ENCODE measurements around the gene ABCB11. TPM values are rescaled to one million over a fixed set of nuclear protein-coding genes. Genes with fewer than 3 reads are reported as not detected.

Gene ABCB11
- total and polyA plus RNA-seq, 4 experiments from 2014 or later, result not detected

- no peak for DNase-seq
- no peaks in the 10 kb centered on the region for H3K9me3 ChIP-seq (ENCODE audit: control insufficient read depth in 1 of 2, low read length in 2 of 2)
- no peak overlapping the region for H3K27ac Mint-ChIP-seq
- no peak overlapping the region for H3K4me3 Mint-ChIP-seq
- no peaks in the 10 kb centered on the region for H3K4me1 ChIP-seq (ENCODE audit: insufficient read depth, low read length)
- H3K27ac ChIP-seq (ENCODE audit: low read depth, low read length), result no peak overlapping the region
- no peaks in the 10 kb centered on the region for H3K36me3 Mint-ChIP-seq
- H3K27me3 ChIP-seq (ENCODE audit: insufficient read depth, low read length), result no peaks in the 10 kb centered on the region
- ChIA-PET CTCF (ENCODE audit: partially characterized antibody) (interaction anchor here (1.7 to 2.5 kb wide), 2 partner anchors 8 to 12 kb away, joined by 6 to 7 read pairs; no protein-coding TSS in a partner anchor), POLR2A (ENCODE audit: partially characterized antibody) (no interaction called here)
- no peaks in the 10 kb centered on the region for H3K36me3 ChIP-seq (ENCODE audit: insufficient read depth, low read length)
- H3K27me3 Mint-ChIP-seq, result peaks cover 0 to 2% of the 10 kb centered on the region in 2 donors
- no peak overlapping the region for H3K4me3 ChIP-seq (ENCODE audit: low read length in 2 of 2)
- intact Hi-C loops (cut with micrococcal nuclease), result loop anchor here (5.0 kb wide), 1 partner anchor 277 kb away; no protein-coding TSS in a partner anchor
- no peaks in the 10 kb centered on the region for H3K4me1 Mint-ChIP-seq
- peaks cover 0 to 1% (median 0%) of the 10 kb centered on the region in 8 donors for H3K9me3 Mint-ChIP-seq
Measured at GRCh38 chr2:168945508-168945907, 85.6 kb downstream of the ABCB11 start.

- intact Hi-C loops (cut with micrococcal nuclease), result no loop called here
- CTCF ChIA-PET (ENCODE audit: partially characterized antibody), result interaction anchor here (0.9 kb wide), 1 partner anchor 198 kb away, joined by 3 read pairs; no protein-coding TSS in a partner anchor
Measured at GRCh38 chr2:168944065-168944464, 87.1 kb downstream of the ABCB11 start.

GRCh38 chr2:168941297-168941696, 89.8 kb downstream of the ABCB11 start:
- Mint-ChIP-seq H3K27me3 (peaks cover 0 to 2% of the 10 kb centered on the region in 2 donors), H3K36me3 (no peaks in the 10 kb centered on the region), H3K4me1 (no peaks in the 10 kb centered on the region), H3K27ac (no peak overlapping the region), H3K9me3 (peaks cover 0 to 1% (median 0%) of the 10 kb centered on the region in 8 donors), H3K4me3 (no peak overlapping the region)
- Histone ChIP-seq H3K9me3 (ENCODE audit: control insufficient read depth in 1 of 2, low read length in 2 of 2) (no peaks in the 10 kb centered on the region), H3K36me3 (ENCODE audit: insufficient read depth, low read length) (no peaks in the 10 kb centered on the region), H3K4me3 (ENCODE audit: low read length in 2 of 2) (no peak overlapping the region), H3K27me3 (ENCODE audit: insufficient read depth, low read length) (no peaks in the 10 kb centered on the region), H3K4me1 (ENCODE audit: insufficient read depth, low read length) (no peaks in the 10 kb centered on the region), H3K27ac (ENCODE audit: low read depth, low read length) (no peak overlapping the region)
- no peak for DNase-seq
- intact Hi-C loops (cut with micrococcal nuclease), result no loop called here
- POLR2A ChIA-PET (ENCODE audit: partially characterized antibody), result no interaction called here
- CTCF ChIA-PET (ENCODE audit: partially characterized antibody), result interaction anchor here (1.4 kb wide), 1 partner anchor 605 kb away, joined by 3 read pairs; no protein-coding TSS in a partner anchor

More at GRCh38 chr2:168944065-168944464, 87.1 kb downstream of the ABCB11 start:
- no peaks in the 10 kb centered on the region for H3K9me3 ChIP-seq (ENCODE audit: control insufficient read depth in 1 of 2, low read length in 2 of 2)
- DNase-seq, result no peak
- POLR2A ChIA-PET (ENCODE audit: partially characterized antibody), result no interaction called here
- Mint-ChIP-seq H3K36me3 (no peaks in the 10 kb centered on the region), H3K27ac (no peak overlapping the region), H3K9me3 (peaks cover 0 to 1% (median 0%) of the 10 kb centered on the region in 8 donors), H3K27me3 (peaks cover 0 to 2% of the 10 kb centered on the region in 2 donors), H3K4me1 (no peaks in the 10 kb centered on the region), H3K4me3 (no peak overlapping the region)
- no peaks in the 10 kb centered on the region for H3K27me3 ChIP-seq (ENCODE audit: insufficient read depth, low read length)
- no peaks in the 10 kb centered on the region for H3K4me1 ChIP-seq (ENCODE audit: insufficient read depth, low read length)
- H3K27ac ChIP-seq (ENCODE audit: low read depth, low read length), result no peak overlapping the region
- H3K36me3 ChIP-seq (ENCODE audit: insufficient read depth, low read length), result no peaks in the 10 kb centered on the region
- no peak overlapping the region for H3K4me3 ChIP-seq (ENCODE audit: low read length in 2 of 2)

GRCh38 chr2:168939918-168940317, 91.2 kb downstream of the ABCB11 start:
- no peak for DNase-seq
- peaks cover 1 to 5% of the 10 kb centered on the region in 2 donors for H3K27me3 Mint-ChIP-seq
- CTCF ChIA-PET (ENCODE audit: partially characterized antibody), result interaction anchor here (0.8 to 1.4 kb wide), 5 partner anchors 9 to 603 kb away, joined by 3 to 5 read pairs (median 4); no protein-coding TSS in a partner anchor

GRCh38 chr2:168939061-168939460, 92.1 kb downstream of the ABCB11 start:
- no peaks in the 10 kb centered on the region for H3K4me1 Mint-ChIP-seq
- intact Hi-C loops (cut with micrococcal nuclease), result no loop called here

More at GRCh38 chr2:168939918-168940317, 91.2 kb downstream of the ABCB11 start:
- H3K27ac ChIP-seq (ENCODE audit: low read depth, low read length), result no peak overlapping the region
- H3K36me3 Mint-ChIP-seq, result no peaks in the 10 kb centered on the region
- no peak overlapping the region for H3K4me3 Mint-ChIP-seq
- no peaks in the 10 kb centered on the region for H3K27me3 ChIP-seq (ENCODE audit: insufficient read depth, low read length)
- H3K36me3 ChIP-seq (ENCODE audit: insufficient read depth, low read length), result no peaks in the 10 kb centered on the region
- H3K4me1 Mint-ChIP-seq, result no peaks in the 10 kb centered on the region
- H3K4me1 ChIP-seq (ENCODE audit: insufficient read depth, low read length), result no peaks in the 10 kb centered on the region
- POLR2A ChIA-PET (ENCODE audit: partially characterized antibody), result no interaction called here
- no peak overlapping the region for H3K4me3 ChIP-seq (ENCODE audit: low read length in 2 of 2)
- H3K27ac Mint-ChIP-seq, result no peak overlapping the region
- intact Hi-C loops (cut with micrococcal nuclease), result no loop called here
- H3K9me3 ChIP-seq (ENCODE audit: control insufficient read depth in 1 of 2, low read length in 2 of 2), result no peaks in the 10 kb centered on the region
- H3K9me3 Mint-ChIP-seq, result no peaks in the 10 kb centered on the region

GRCh38 chr2:168935810-168936581, 95.1 kb downstream of the ABCB11 start:
- H3K27ac Mint-ChIP-seq, result no peak overlapping the region
- Histone ChIP-seq H3K36me3 (ENCODE audit: insufficient read depth, low read length) (no peaks in the 10 kb centered on the region), H3K4me3 (ENCODE audit: low read length in 2 of 2) (no peak overlapping the region), H3K27ac (ENCODE audit: low read depth, low read length) (no peak overlapping the region), H3K4me1 (ENCODE audit: insufficient read depth, low read length) (no peaks in the 10 kb centered on the region), H3K9me3 (ENCODE audit: control insufficient read depth in 1 of 2, low read length in 2 of 2) (no peaks in the 10 kb centered on the region), H3K27me3 (ENCODE audit: insufficient read depth, low read length) (no peaks in the 10 kb centered on the region)
- H3K4me3 Mint-ChIP-seq, result no peak overlapping the region
- DNase-seq, result no peak
- POLR2A ChIA-PET (ENCODE audit: partially characterized antibody), result no interaction called here
- H3K4me1 Mint-ChIP-seq, result no peaks in the 10 kb centered on the region
- CTCF ChIA-PET (ENCODE audit: partially characterized antibody), result interaction anchor here (1.4 to 2.1 kb wide), 3 partner anchors 10 to 599 kb away, joined by 3 to 6 read pairs (median 3); no protein-coding TSS in a partner anchor
- intact Hi-C loops (cut with micrococcal nuclease), result no loop called here
- no peaks in the 10 kb centered on the region for H3K36me3 Mint-ChIP-seq
- peaks cover 1 to 13% of the 10 kb centered on the region in 2 donors for H3K27me3 Mint-ChIP-seq
- no peaks in the 10 kb centered on the region for H3K9me3 Mint-ChIP-seq

More at GRCh38 chr2:168939061-168939460, 92.1 kb downstream of the ABCB11 start:
- Mint-ChIP-seq H3K9me3 (no peaks in the 10 kb centered on the region), H3K27me3 (peaks cover 1 to 5% of the 10 kb centered on the region in 2 donors), H3K36me3 (no peaks in the 10 kb centered on the region), H3K27ac (no peak overlapping the region), H3K4me3 (no peak overlapping the region)
- CTCF ChIA-PET (ENCODE audit: partially characterized antibody), result no interaction called here
- no peak for DNase-seq
- H3K9me3 ChIP-seq (ENCODE audit: control insufficient read depth in 1 of 2, low read length in 2 of 2), result no peaks in the 10 kb centered on the region
- H3K4me3 ChIP-seq (ENCODE audit: low read length in 2 of 2), result no peak overlapping the region
- H3K36me3 ChIP-seq (ENCODE audit: insufficient read depth, low read length), result no peaks in the 10 kb centered on the region
- no peaks in the 10 kb centered on the region for H3K4me1 ChIP-seq (ENCODE audit: insufficient read depth, low read length)
- H3K27me3 ChIP-seq (ENCODE audit: insufficient read depth, low read length), result no peaks in the 10 kb centered on the region
- no peak overlapping the region for H3K27ac ChIP-seq (ENCODE audit: low read depth, low read length)
- POLR2A ChIA-PET (ENCODE audit: partially characterized antibody), result no interaction called here

- Mint-ChIP-seq H3K4me3 (no peak overlapping the region), H3K36me3 (no peaks in the 10 kb centered on the region), H3K9me3 (no peaks in the 10 kb centered on the region), H3K4me1 (no peaks in the 10 kb centered on the region), H3K27me3 (peaks cover 1 to 17% of the 10 kb centered on the region in 2 donors), H3K27ac (no peak overlapping the region)
- Histone ChIP-seq H3K9me3 (ENCODE audit: control insufficient read depth in 1 of 2, low read length in 2 of 2) (no peaks in the 10 kb centered on the region), H3K27ac (ENCODE audit: low read depth, low read length) (no peak overlapping the region), H3K4me1 (ENCODE audit: insufficient read depth, low read length) (no peaks in the 10 kb centered on the region), H3K27me3 (ENCODE audit: insufficient read depth, low read length) (no peaks in the 10 kb centered on the region), H3K36me3 (ENCODE audit: insufficient read depth, low read length) (no peaks in the 10 kb centered on the region), H3K4me3 (ENCODE audit: low read length in 2 of 2) (no peak overlapping the region)
- no peak for DNase-seq
- ChIA-PET POLR2A (ENCODE audit: partially characterized antibody) (no interaction called here), CTCF (ENCODE audit: partially characterized antibody) (interaction anchor here (1.4 to 1.5 kb wide), 2 partner anchors 24 to 598 kb away, joined by 3 read pairs; no protein-coding TSS in a partner anchor)
- intact Hi-C loops (cut with micrococcal nuclease), result no loop called here
Measured at GRCh38 chr2:168934826-168935225, 96.3 kb downstream of the ABCB11 start.
